Uterus (tissue), 4 donors: Measurements from ENCODE around the gene ZNF618. TPM values are rescaled to one million over a fixed set of nuclear protein-coding genes. Genes with fewer than 3 reads are reported as not detected.

Experiments
- DNase-seq, 2 donors: peaks; one replicate each; pipeline ENCODE4 v3.0.0-alpha.2; 2019 to 2020
- H3K27ac ChIP-seq, 2 donors: fragments of 200-600 bp; sonication (generic); 1 replicate in 1 of 2; 2 replicates in 1 of 2; pipeline ENCODE4 v1.5.1; 2016 to 2018
- H3K27me3 ChIP-seq, 2 donors: fragments of 200-600 bp; sonication (generic); one replicate each; pipeline ENCODE4 v1.5.1; 2018 to 2019; ENCODE audit warnings: control low read depth in 1 of 2
- H3K36me3 ChIP-seq, 2 donors: fragments of 200-600 bp; sonication (generic); one replicate each; pipeline ENCODE4 v1.5.1; 2019; ENCODE audit warnings: control low read depth in 1 of 2
- H3K4me1 ChIP-seq, 2 donors: fragments of 200-600 bp; sonication (generic); one replicate each; pipeline ENCODE4 v1.5.1; 2018 to 2019; ENCODE audit warnings: control low read depth in 1 of 2
- H3K4me3 ChIP-seq, 2 donors: fragments of 200-600 bp; sonication (generic); 1 replicate in 1 of 2; 2 replicates in 1 of 2; pipeline ENCODE4 v1.5.1; 2018 to 2019; ENCODE audit warnings: mild to moderate bottlenecking in 1 of 2
- H3K9me3 ChIP-seq, 2 donors: fragments of 200-600 bp; sonication (generic); one replicate each; pipeline ENCODE4 v1.5.1; 2019; ENCODE audit warnings: control low read depth in 1 of 2
- CTCF ChIP-seq, 4 experiments: fragments of 200-600 bp in 2 of 4; fragments of 450-650 bp in 2 of 4; sonication (generic) in 2 of 4; IDR thresholded peaks; one replicate each; pipeline ENCODE4 v1.5.1; 2016 to 2019; ENCODE audit warnings: antibody characterized with exemption in 4 of 4, mild to moderate bottlenecking in 2 of 4, moderate library complexity in 1 of 4
- POLR2A ChIP-seq, 2 donors: fragments of 450-650 bp; IDR thresholded peaks; one replicate each; pipeline ENCODE4 v1.6.1; 2016; ENCODE audit warnings: antibody characterized with exemption in 2 of 2, mild to moderate bottlenecking in 1 of 2, moderate library complexity in 1 of 2
- intact Hi-C: fragments of 100-400 bp; cut with DNase I; formaldehyde crosslinking; loops from one replicate; pipeline ENCODE4 v1.15.1; 2023; ENCODE audit warnings: low total_unique reads
- total RNA-seq, 4 donors: library from RNA; depleted of rRNA in 3 of 4; stranded (reverse); fragments of >200 nt in 3 of 4; gene quantifications; one replicate each; pipeline versions ENCODE4 v1.1.0 to v1.2.4, GENCODE V29; 2014 to 2023
- donor health status: DM: yes; HTN: yes; CAD: no.

ZNF618 gene
- total RNA-seq = 10 to 100 TPM in 2 of 4 donors, 1 to 10 TPM in 2; 3.8 to 24.2 (median 12.3) TPM

GRCh38 chr9:113876151-113876992 is at the start of gene ZNF618:
Gene ZNF618, plus strand, starts transcription at chr9:113876309. Its CDS starts 72 bp downstream, at chr9:113876381.
- intact Hi-C loops = no loop called here

GRCh38 chr9:113828221-113828620 is 47.9 kb upstream of the ZNF618 start:
- H3K4me3 ChIP-seq = no peak overlapping the region
- intact Hi-C loops = no loop called here
- no peak for DNase-seq
- no peak overlapping the region for H3K27ac ChIP-seq
- no peaks in the 10 kb centered on the region for H3K36me3 ChIP-seq
- TF ChIP-seq CTCF (IDR thresholded peaks at IDR 0.05) (no peak), POLR2A (IDR thresholded peaks at IDR 0.05) (no peak)
- H3K9me3 ChIP-seq = no peaks in the 10 kb centered on the region
- no peaks in the 10 kb centered on the region for H3K4me1 ChIP-seq
- no peaks in the 10 kb centered on the region for H3K27me3 ChIP-seq

More at GRCh38 chr9:113876151-113876992, at the start of gene ZNF618:
- Histone ChIP-seq H3K9me3 (no peaks in the 10 kb centered on the region), H3K4me1 (no peaks in the 10 kb centered on the region), H3K36me3 (no peaks in the 10 kb centered on the region), H3K4me3 (peak within 1 kb of the TSS; percentile 94 to 97), H3K27ac (peak within 1 kb of the TSS; percentile 90 to 92), H3K27me3 (no peaks in the 10 kb centered on the region)
- peak in 1 of 2 donors; percentile 40 for DNase-seq
- TF ChIP-seq CTCF (IDR thresholded peaks at IDR 0.05) (peak in 2 of 4 experiments; percentile 64 to 74), POLR2A (IDR thresholded peaks at IDR 0.05) (no peak)

GRCh38 chr9:113837334-113837733 is 38.8 kb upstream of the ZNF618 start:
- Histone ChIP-seq H3K27me3 (no peaks in the 10 kb centered on the region), H3K4me1 (no peaks in the 10 kb centered on the region), H3K36me3 (no peaks in the 10 kb centered on the region), H3K9me3 (no peaks in the 10 kb centered on the region), H3K27ac (no peak overlapping the region), H3K4me3 (no peak overlapping the region)
- DNase-seq = no peak
- no peak for TF ChIP-seq POLR2A (IDR thresholded peaks at IDR 0.05)
- TF ChIP-seq CTCF (IDR thresholded peaks at IDR 0.05) = no peak
- intact Hi-C loops = no loop called here

GRCh38 chr9:113842086-113842485 is 34.0 kb upstream of the ZNF618 start:
- Histone ChIP-seq H3K27ac (no peak overlapping the region), H3K4me1 (no peaks in the 10 kb centered on the region), H3K36me3 (no peaks in the 10 kb centered on the region), H3K27me3 (no peaks in the 10 kb centered on the region), H3K9me3 (no peaks in the 10 kb centered on the region), H3K4me3 (no peak overlapping the region)
- intact Hi-C loops = no loop called here
- no peak for DNase-seq
- TF ChIP-seq CTCF (IDR thresholded peaks at IDR 0.05) (no peak), POLR2A (IDR thresholded peaks at IDR 0.05) (no peak)

- H3K9me3 ChIP-seq = no peaks in the 10 kb centered on the region
- H3K27ac ChIP-seq = no peak overlapping the region
- H3K27me3 ChIP-seq = no peaks in the 10 kb centered on the region
- no peaks in the 10 kb centered on the region for H3K36me3 ChIP-seq
- H3K4me1 ChIP-seq = no peaks in the 10 kb centered on the region
- DNase-seq = no peak
- no peak overlapping the region for H3K4me3 ChIP-seq
- intact Hi-C loops = no loop called here
- TF ChIP-seq CTCF (IDR thresholded peaks at IDR 0.05) (no peak), POLR2A (IDR thresholded peaks at IDR 0.05) (no peak)
These were observed 31.6 kb upstream of the ZNF618 start for GRCh38 chr9:113844466-113844865.
